OCI-LY7 (cell line): ENCODE measurements around the gene TXNDC8.

Source experiments
- EZH2phosphoT487 ChIP-seq: fragments of 200-600 bp; sonication (generic); IDR thresholded peaks from 2 replicates; pipeline ENCODE4 v1.6.1; 2018; ENCODE audit warnings: low read depth, borderline replicate concordance, mild to moderate bottlenecking, mixed run types, antibody characterized with exemption, low read length, moderate library complexity, mixed read lengths
- TF ChIP-seq, protein P1 (sequence below): fragments of 200-600 bp; sonication (generic); conservative IDR thresholded peaks from 2 replicates; pipeline ENCODE4 v1.5.1; 2014; ENCODE audit warnings: mild to moderate bottlenecking, antibody characterized with exemption, low read length, moderate library complexity, mixed read lengths

DNA sequence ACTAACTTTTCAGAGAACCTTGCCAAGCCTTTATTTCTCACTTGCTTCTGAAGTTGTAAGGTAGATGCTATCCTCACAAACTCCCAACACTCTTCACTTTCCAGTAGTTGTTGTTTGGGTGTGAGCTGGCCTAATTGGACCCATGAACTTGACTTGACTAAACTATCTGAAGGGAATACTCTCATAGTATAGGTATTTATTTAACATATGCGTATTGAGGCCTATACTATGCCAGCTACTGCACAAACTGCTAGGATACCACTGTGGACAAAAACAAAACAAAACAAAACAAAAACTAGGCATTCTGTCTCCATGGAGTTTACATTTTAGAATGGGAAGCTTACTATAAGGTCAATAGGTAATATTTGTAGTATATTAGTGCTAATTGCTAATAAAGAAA is 1.3 kb downstream of the TXNDC8 start:
- TF ChIP-seq, protein P1, sequence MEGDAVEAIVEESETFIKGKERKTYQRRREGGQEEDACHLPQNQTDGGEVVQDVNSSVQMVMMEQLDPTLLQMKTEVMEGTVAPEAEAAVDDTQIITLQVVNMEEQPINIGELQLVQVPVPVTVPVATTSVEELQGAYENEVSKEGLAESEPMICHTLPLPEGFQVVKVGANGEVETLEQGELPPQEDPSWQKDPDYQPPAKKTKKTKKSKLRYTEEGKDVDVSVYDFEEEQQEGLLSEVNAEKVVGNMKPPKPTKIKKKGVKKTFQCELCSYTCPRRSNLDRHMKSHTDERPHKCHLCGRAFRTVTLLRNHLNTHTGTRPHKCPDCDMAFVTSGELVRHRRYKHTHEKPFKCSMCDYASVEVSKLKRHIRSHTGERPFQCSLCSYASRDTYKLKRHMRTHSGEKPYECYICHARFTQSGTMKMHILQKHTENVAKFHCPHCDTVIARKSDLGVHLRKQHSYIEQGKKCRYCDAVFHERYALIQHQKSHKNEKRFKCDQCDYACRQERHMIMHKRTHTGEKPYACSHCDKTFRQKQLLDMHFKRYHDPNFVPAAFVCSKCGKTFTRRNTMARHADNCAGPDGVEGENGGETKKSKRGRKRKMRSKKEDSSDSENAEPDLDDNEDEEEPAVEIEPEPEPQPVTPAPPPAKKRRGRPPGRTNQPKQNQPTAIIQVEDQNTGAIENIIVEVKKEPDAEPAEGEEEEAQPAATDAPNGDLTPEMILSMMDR, result no peak
- TF ChIP-seq EZH2phosphoT487, result no peak
